Keratinocyte (primary cell): ENCODE measurements around the gene COX5A. TPM values are rescaled to one million over a fixed set of nuclear protein-coding genes. Genes with fewer than 3 reads are reported as not detected.

Experiments used
- DNase-seq: peaks from one replicate; pipeline ENCODE4 v3.0.0-alpha.2; 2011; ENCODE audit warnings: low read depth, missing footprints, low spot score
- FAIRE-seq: peaks from 2 replicates; lab custom pipeline; 2011; peaks lifted over from hg19 to GRCh38; lab: Jason Lieb, UNC
- H2AFZ ChIP-seq: 2 replicates; pipeline ENCODE4 v1.6.0; 2012; ENCODE audit warnings: low read length, control low read depth, inconsistent platforms; ENCODE audit not compliant: control insufficient read depth
- H3K27ac ChIP-seq: 2 replicates; pipeline ENCODE4 v1.5.1; 2011; ENCODE audit warnings: low read length; ENCODE audit not compliant: control insufficient read depth, insufficient read depth
- H3K27me3 ChIP-seq: 3 replicates; pipeline ENCODE4 v1.6.0; 2011; ENCODE audit warnings: low read length; ENCODE audit not compliant: control insufficient read depth, insufficient read depth; ENCODE audit errors: extremely low read depth
- H3K36me3 ChIP-seq, 2 experiments: 2 replicates in 1 of 2; 3 replicates in 1 of 2; pipeline ENCODE4 v1.5.1; 2011; ENCODE audit warnings: low read length in 2 of 2, mild to moderate bottlenecking in 1 of 2; ENCODE audit not compliant: control insufficient read depth in 2 of 2, insufficient read depth in 2 of 2; ENCODE audit errors: extremely low read depth in 1 of 2
- H3K4me1 ChIP-seq: 3 replicates; pipeline ENCODE4 v1.5.1; 2011; ENCODE audit warnings: low read length; ENCODE audit not compliant: control insufficient read depth, insufficient read depth; ENCODE audit errors: extremely low read depth
- H3K4me2 ChIP-seq: 3 replicates; pipeline ENCODE4 v1.6.0; 2011; ENCODE audit warnings: low read depth, low read length; ENCODE audit not compliant: control insufficient read depth, insufficient read depth; ENCODE audit errors: extremely low read depth
- H3K4me3 ChIP-seq, 3 experiments: fragments of 200-600 bp in 1 of 3; sonication (generic) in 1 of 3; 2 replicates in 2 of 3; 3 replicates in 1 of 3; pipeline ENCODE4 v1.5.1; 2011 to 2016; ENCODE audit warnings: low read length in 3 of 3, mild to moderate bottlenecking in 3 of 3, control low read depth in 2 of 3, inconsistent platforms in 1 of 3, low read depth in 1 of 3, mixed read lengths in 1 of 3, mixed run types in 1 of 3, moderate library complexity in 1 of 3; ENCODE audit not compliant: control insufficient read depth in 2 of 3, insufficient read depth in 2 of 3; ENCODE audit errors: extremely low read depth in 1 of 3
- H3K79me2 ChIP-seq: 2 replicates; pipeline ENCODE4 v1.6.0; 2012; ENCODE audit warnings: low read length; ENCODE audit not compliant: control insufficient read depth, insufficient read depth
- H3K9ac ChIP-seq: 3 replicates; pipeline ENCODE4 v1.6.0; 2011; ENCODE audit warnings: low read length; ENCODE audit not compliant: control insufficient read depth, insufficient read depth; ENCODE audit errors: extremely low read depth
- H3K9me1 ChIP-seq: 3 replicates; pipeline ENCODE4 v1.6.0; 2011; ENCODE audit warnings: low read length; ENCODE audit not compliant: control insufficient read depth, insufficient read depth; ENCODE audit errors: extremely low read depth
- H3K9me3 ChIP-seq: 2 replicates; pipeline ENCODE4 v1.5.1; 2012; ENCODE audit warnings: low read depth, low read length; ENCODE audit not compliant: control insufficient read depth
- H4K20me1 ChIP-seq: 3 replicates; pipeline ENCODE4 v1.6.0; 2011; ENCODE audit warnings: low read length; ENCODE audit not compliant: control insufficient read depth, insufficient read depth; ENCODE audit errors: extremely low read depth
- EZH2 ChIP-seq: IDR thresholded peaks from one replicate; pipeline ENCODE4 v1.6.1; 2012; ENCODE audit warnings: inconsistent platforms, mild to moderate bottlenecking, low read length, moderate library complexity
- dilution Hi-C: fragments of 300-500 bp; cut with MboI; formaldehyde crosslinking; loops from one replicate; pipeline ENCODE4 v1.7.0; 2020; ENCODE audit warnings: low sequenced_read_pairs; ENCODE audit not compliant: extremely low pct_ligation_motif_present
- polyA plus RNA-seq, 5 experiments: library from polyadenylated mRNA; depleted of rRNA in 3 of 5; stranded (reverse) in 3 of 5; stranded (forward) in 1 of 5; unstranded in 1 of 5; fragments of >200 nt; gene quantifications; 1 replicate in 1 of 5; 2 replicates in 3 of 5; 3 replicates in 1 of 5; pipeline versions ENCODE4 v1.2.1 to v1.2.3, GENCODE V29; 2011 to 2012; ENCODE audit warnings: missing spikeins in 2 of 5, low read depth in 1 of 5, low replicate concordance in 1 of 5
- TF ChIP-seq, protein P1 (sequence below), 3 experiments: IDR thresholded peaks in 1 of 3; conservative IDR thresholded peaks in 1 of 3; optimal IDR thresholded peaks in 1 of 3; 2 replicates in 2 of 3; 3 replicates in 1 of 3; pipeline versions ENCODE3 to v1.5.1; 2011; ENCODE audit warnings: low read length in 3 of 3, mild to moderate bottlenecking in 3 of 3, moderate library complexity in 2 of 3, control low read depth in 1 of 3, inconsistent platforms in 1 of 3; ENCODE audit not compliant: insufficient read depth in 2 of 3; ENCODE audit errors: extremely low read depth in 1 of 3

Gene COX5A
- polyA plus RNA-seq, 1 donor (not counting 4 experiments of a cell fraction or from before 2014, with no cell fraction given): 217 TPM

DNA sequence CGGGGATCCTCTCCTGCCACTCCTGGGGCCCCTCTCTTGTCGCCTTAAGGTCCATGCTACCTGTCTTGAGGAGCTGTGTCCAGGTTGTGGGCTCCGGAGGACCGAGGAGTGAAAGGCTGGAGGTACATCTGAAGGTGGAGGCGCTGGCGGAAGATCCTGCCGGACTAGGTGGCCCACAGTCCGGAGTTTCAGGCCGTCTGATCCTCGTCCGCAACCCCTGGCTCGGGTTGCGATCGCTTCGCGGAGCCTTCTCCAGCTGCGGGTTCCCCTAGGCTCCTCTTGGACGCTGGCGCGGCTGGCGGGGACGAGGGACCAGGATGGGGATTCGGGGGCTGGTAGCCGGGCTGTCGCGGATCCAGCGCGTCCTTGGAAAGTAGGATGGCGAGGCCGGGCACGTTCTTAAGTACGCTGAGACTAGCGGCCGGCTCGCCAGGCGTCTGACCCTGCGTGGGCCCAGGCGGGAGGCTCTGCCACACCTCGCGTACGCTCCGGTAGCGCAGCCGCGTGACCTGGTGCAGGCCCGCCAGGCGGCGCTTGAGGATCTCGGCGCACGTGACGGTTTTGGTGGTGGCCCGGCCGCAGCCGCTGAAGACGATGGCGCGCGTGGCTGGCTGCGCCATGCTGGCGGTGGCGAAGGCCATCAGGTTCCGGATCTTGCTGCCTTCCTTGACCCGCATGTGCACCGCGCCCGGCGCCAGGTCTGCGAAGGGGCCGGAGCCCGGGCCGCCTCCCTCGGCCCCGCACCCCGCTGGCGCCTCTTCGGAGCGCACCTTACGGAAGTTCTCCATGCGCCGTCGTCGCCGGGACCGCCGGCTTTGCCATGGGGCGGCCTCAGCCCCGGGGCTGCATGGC is 18.1 kb upstream of the COX5A start:
- Histone ChIP-seq H2AFZ (peak overlapping the region; percentile 77), H3K79me2 (no peaks in the 10 kb centered on the region), H4K20me1 (no peaks in the 10 kb centered on the region), H3K27ac (no peak overlapping the region), H3K36me3 (no peaks in the 10 kb centered on the region), H3K9ac (peak overlapping the region; percentile 47), H3K9me3 (no peaks in the 10 kb centered on the region), H3K4me1 (peaks cover 9% of the 10 kb centered on the region), H3K4me2 (peak overlapping the region; percentile 74), H3K9me1 (no peaks in the 10 kb centered on the region), H3K27me3 (peaks cover 39% of the 10 kb centered on the region), H3K4me3 (peak overlapping the region; percentile 36 to 69 (median 51))
- no peak for FAIRE-seq
- TF ChIP-seq, protein P1, sequence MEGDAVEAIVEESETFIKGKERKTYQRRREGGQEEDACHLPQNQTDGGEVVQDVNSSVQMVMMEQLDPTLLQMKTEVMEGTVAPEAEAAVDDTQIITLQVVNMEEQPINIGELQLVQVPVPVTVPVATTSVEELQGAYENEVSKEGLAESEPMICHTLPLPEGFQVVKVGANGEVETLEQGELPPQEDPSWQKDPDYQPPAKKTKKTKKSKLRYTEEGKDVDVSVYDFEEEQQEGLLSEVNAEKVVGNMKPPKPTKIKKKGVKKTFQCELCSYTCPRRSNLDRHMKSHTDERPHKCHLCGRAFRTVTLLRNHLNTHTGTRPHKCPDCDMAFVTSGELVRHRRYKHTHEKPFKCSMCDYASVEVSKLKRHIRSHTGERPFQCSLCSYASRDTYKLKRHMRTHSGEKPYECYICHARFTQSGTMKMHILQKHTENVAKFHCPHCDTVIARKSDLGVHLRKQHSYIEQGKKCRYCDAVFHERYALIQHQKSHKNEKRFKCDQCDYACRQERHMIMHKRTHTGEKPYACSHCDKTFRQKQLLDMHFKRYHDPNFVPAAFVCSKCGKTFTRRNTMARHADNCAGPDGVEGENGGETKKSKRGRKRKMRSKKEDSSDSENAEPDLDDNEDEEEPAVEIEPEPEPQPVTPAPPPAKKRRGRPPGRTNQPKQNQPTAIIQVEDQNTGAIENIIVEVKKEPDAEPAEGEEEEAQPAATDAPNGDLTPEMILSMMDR (optimal IDR thresholded peaks at IDR 0.05 in 1 of 3, IDR thresholded peaks at IDR 0.05 in 1 of 3, conservative IDR thresholded peaks at IDR 0.05 in 1 of 3; ENCODE audit: extremely low read depth in 1 of 3, insufficient read depth in 2 of 3, low read length in 3 of 3): peak; percentile 21 to 64 (median 53)
- no peak for TF ChIP-seq EZH2
- no peak for DNase-seq
- dilution Hi-C loops: no loop called here

DNA sequence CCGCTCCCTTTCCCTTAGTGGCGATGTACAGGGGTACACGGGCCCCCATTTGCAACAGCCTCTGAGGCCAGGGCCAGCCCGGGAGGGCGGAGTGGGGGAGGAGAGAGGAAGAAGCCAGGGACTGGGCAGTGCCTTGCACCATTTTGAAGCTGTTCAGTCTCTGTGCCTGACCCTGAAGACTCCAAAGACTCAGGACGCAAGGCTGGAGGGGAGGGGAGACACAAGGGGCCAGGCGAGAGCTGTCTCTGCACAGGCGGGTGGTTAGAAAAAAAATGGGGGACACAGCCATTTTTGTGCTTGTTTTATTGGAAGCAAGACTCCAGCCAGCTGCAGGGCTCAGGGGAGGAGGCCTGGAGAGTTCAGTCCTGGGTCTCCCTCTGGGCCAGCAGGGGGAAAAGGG is 17.1 kb upstream of the COX5A start:
- TF ChIP-seq, protein P1 (optimal IDR thresholded peaks at IDR 0.05 in 1 of 3, IDR thresholded peaks at IDR 0.05 in 1 of 3, conservative IDR thresholded peaks at IDR 0.05 in 1 of 3; ENCODE audit: extremely low read depth in 1 of 3, insufficient read depth in 2 of 3, low read length in 3 of 3): no peak
- no peak for TF ChIP-seq EZH2
- no peaks in the 10 kb centered on the region for H3K9me1 ChIP-seq
- H2AFZ ChIP-seq: no peak overlapping the region
- no peaks in the 10 kb centered on the region for H3K79me2 ChIP-seq
- no peak overlapping the region for H3K4me3 ChIP-seq
- DNase-seq (no peak), FAIRE-seq (no peak)
- H4K20me1 ChIP-seq: no peaks in the 10 kb centered on the region
- no peak overlapping the region for H3K9ac ChIP-seq
- H3K4me1 ChIP-seq: peaks cover 9% of the 10 kb centered on the region
- H3K36me3 ChIP-seq: no peaks in the 10 kb centered on the region
- no peak overlapping the region for H3K27ac ChIP-seq
- dilution Hi-C loops: no loop called here
- no peak overlapping the region for H3K4me2 ChIP-seq
- H3K9me3 ChIP-seq: no peaks in the 10 kb centered on the region
- H3K27me3 ChIP-seq: peaks cover 37% of the 10 kb centered on the region
